Subcutaneous adipose tissue (tissue), 4 donors: ENCODE data around the gene NUDT2. TPM values are rescaled to one million over a fixed set of nuclear protein-coding genes. Genes with fewer than 3 reads are reported as not detected.

ENCODE experiments used
- CTCF ChIP-seq: fragments of 450-650 bp; IDR thresholded peaks from one replicate; pipeline ENCODE4 v1.5.1; 2016; ENCODE audit warnings: low read depth, mild to moderate bottlenecking, control low read depth, antibody characterized with exemption, moderate library complexity
- total RNA-seq, 4 donors: library from RNA; depleted of rRNA; stranded (reverse); fragments of >200 nt; gene quantifications; one replicate each; pipeline ENCODE4 v1.1.0, GENCODE V29; 2016

The NUDT2 gene
- total RNA-seq, 4 donors from 2014 or later, result 13.0 to 29.2 (median 21.6) TPM

GRCh38 chr9:34311499-34312185 is 17.7 kb upstream of the NUDT2 start:
- no peak for TF ChIP-seq CTCF

GRCh38 chr9:34317436-34317835 is 11.9 kb upstream of the NUDT2 start:
- TF ChIP-seq CTCF, result no peak

- TF ChIP-seq CTCF, result no peak
Measured at GRCh38 chr9:34318163-34318790, 11.1 kb upstream of the NUDT2 start.

GRCh38 chr9:34321451-34321850 is 7.9 kb upstream of the NUDT2 start:
- TF ChIP-seq CTCF, result no peak

GRCh38 chr9:34322899-34323591 is 6.3 kb upstream of the NUDT2 start:
- no peak for TF ChIP-seq CTCF

- TF ChIP-seq CTCF, result no peak
Measured at GRCh38 chr9:34326690-34327089, 2.7 kb upstream of the NUDT2 start.

GRCh38 chr9:34328500-34328986 is 826 bp upstream of the NUDT2 start:
- TF ChIP-seq CTCF, result no peak
